Measurements from ENCODE around the gene PIWIL4.

PIWIL4 gene

GRCh38 chr11:94567181-94567670 lies at the start of gene PIWIL4:
PIWIL4 (plus strand) TSS chr11:94567368; CDS start chr11:94567519, 151 bp downstream.
- DNase-seq (ENCODE audit: low spot score), result no peak

DNA sequence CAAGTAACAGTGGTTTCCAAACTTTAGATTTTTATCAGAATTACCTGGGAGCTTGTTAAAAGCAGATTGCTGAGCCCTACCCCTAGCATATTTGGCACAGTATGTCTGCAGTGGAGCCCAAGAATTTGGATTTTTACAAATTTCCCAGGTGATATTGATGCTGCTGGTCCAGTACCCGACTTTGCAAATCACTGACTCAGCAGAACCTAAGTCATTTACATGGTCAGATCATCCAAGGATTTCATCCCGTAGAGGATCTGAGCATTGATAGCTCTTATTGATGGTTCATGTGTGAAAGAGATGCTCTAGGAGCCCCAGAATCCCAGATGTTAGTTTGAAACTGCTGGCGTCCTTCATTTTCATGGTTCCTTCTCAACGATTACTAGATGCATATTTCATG lies 48.9 kb upstream of the PIWIL4 start:
- no peak for DNase-seq (ENCODE audit: low spot score)

DNA sequence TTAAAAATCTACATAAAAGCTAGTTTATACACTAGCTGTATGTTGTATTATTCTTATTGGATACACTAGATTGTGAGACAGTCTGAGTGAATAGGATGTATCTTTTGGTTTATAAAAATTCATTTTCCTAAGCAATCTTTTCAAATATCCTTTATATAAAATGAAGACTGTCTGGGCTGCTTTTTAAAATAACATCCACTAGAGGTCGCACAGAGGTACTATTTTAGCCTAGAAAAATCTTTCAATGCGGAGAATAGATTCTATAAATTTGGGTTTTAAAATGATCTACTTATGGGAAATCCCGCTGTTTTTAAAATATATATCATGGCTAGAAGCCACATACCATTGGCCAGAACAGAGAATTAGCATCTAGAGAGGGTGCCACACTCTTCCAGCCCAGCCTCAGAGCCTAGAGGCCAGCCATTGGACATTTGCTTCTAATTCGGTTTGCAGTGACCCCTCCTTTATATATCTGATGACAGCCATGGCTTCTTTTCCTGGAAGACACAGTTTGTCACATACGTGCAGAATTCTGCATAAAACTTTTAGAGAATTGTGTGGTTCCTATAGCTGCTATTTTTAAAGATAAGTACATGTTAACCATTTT lies 47.6 kb upstream of the PIWIL4 start:
- DNase-seq (ENCODE audit: low spot score), result peak; percentile 46

DNA sequence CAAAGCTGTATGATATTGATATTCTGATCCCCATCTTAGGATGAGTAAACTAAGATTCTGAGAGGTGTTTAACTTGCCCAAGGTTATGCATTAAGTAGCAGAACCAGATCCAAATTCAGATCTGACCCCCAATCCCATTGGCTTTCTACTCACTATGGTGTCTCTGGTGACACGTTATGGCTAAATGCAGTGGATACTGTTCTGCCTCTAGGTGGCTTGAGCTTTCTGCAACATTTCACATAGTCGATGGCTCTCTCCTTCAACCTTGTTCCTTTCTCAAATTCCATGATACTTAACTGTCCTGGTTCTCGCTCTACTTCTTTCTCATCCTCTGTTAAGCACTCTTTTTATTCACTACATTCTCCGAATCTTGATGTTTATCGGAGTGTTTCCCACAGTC lies 45.5 kb upstream of the PIWIL4 start:
- no peak for DNase-seq (ENCODE audit: low spot score)

- DNase-seq (ENCODE audit: low spot score), result no peak
These were observed 42.8 kb upstream of the PIWIL4 start for GRCh38 chr11:94524341-94524740.

- DNase-seq (ENCODE audit: low spot score), result no peak
These were observed 41.4 kb upstream of the PIWIL4 start for GRCh38 chr11:94525546-94526324.

- no peak for DNase-seq (ENCODE audit: low spot score)
These were observed 40.3 kb upstream of the PIWIL4 start for GRCh38 chr11:94526645-94527438.

DNA sequence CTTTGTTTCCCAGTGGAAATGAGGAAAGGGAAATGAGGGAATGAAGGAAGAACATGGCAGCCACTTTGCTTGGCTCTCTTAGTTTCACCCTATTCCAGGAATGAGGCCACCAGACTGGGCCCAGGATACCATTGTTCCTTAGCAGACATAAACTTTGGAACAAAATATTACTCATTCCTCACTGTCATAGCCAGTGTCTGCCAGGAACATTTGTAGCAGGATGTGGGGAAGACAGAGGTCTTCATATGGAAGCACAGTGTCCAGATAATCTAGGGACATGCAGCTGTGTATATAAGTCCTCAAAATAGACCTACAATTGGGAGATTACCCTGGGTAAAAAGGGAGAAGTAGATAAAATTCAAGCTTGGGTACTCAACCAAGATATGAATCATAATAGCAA lies 38.6 kb upstream of the PIWIL4 start:
- DNase-seq (ENCODE audit: low spot score), result no peak

DNA sequence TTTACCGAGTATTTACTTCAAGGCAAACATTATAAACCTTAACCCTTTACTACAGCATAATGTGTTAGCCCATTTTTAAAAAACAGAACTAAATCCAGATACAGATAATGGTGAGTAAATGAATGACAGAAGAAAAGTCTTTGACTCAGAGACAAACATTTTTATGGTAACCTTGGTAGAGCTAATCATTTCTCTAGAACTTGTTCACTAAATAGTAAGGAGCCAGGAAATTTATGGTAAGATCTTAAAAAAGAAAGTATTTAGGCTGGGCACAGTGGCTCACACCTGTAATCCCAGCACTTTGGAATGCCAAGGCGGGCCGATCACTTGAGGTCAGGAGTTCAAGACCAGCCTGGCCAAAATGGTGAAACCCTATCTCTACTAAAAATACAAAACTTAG lies 35.0 kb upstream of the PIWIL4 start:
- DNase-seq (ENCODE audit: low spot score), result no peak

DNA sequence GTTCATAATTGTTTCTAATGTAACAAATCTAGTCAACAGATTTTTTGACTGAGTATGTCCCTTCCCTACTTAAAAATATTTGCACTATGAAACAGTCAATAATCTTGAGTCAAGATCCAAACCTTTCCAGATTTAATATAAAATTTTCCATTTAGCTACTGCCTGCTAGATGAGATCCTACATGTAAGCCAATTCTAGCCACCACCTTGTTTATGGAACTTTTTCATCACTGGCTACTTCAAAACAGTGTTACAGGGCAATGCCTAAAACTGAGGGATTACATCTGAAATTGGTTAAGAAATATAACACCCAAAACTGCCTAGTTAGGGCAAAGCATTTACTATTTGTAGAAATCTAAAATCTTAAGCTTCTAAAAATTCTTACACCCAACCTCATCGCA lies 34.0 kb upstream of the PIWIL4 start:
- no peak for DNase-seq (ENCODE audit: low spot score)

DNA sequence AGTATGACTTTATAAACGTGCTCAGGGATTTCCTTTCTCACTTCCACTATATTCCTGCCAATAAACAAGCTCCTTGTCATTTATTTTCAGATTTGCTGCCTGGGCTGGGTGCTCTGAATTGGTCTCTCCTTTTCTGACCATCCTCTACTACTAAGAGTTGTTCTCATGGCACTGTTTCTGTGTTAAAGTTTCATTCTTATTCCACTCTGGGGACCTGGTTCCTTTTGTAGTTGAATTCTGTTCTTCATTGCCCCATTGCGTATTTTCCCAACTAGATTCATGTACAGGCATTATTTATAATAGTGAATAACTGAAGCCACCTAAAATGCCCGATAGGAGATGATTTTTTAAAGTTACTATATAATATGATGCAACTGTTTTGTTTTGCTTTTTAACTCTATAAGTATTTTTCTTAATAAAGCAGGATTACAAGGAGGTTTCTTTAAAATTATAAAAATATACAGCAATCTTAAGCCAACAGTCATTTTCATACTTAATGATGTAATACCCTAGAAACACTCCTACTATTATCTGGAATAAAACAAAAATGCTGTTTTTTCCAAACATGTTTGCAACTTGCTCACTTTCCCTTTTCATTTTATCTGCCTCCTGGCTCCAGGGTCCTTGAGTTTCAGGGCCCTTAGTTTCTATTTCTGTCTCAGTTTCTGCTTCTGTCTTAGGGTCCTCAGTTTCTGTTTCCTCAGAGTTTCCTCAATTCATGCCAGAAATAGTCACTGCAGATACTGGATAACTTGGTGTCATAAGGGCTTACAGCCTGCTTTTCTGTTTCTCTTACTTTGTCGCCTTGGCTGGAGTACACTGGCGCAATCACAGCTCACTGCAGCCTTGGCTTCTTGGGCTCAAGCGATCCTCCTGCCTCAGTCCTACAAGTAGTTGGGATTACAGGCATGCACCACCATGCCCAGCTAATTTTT lies 33.2 kb upstream of the PIWIL4 start:
- DNase-seq (ENCODE audit: low spot score), result no peak

- DNase-seq (ENCODE audit: low spot score), result no peak
These were observed 30.8 kb upstream of the PIWIL4 start for GRCh38 chr11:94536386-94536785.

- no peak for DNase-seq (ENCODE audit: low spot score)
These were observed 30.1 kb upstream of the PIWIL4 start for GRCh38 chr11:94537031-94537600.

GRCh38 chr11:94539420-94539819 lies 27.7 kb upstream of the PIWIL4 start:
- no peak for DNase-seq (ENCODE audit: low spot score)

GRCh38 chr11:94543695-94544645 lies 23.2 kb upstream of the PIWIL4 start, which contains the start of gene FUT4:
FUT4 (plus strand) TSS chr11:94543921; CDS start chr11:94544134, 213 bp downstream.
- peak; percentile 68 for DNase-seq (ENCODE audit: low spot score)

GRCh38 chr11:94544646-94545263 lies 22.4 kb upstream of the PIWIL4 start:
- DNase-seq (ENCODE audit: low spot score), result no peak

GRCh38 chr11:94545264-94546161 lies 21.7 kb upstream of the PIWIL4 start:
- no peak for DNase-seq (ENCODE audit: low spot score)

DNA sequence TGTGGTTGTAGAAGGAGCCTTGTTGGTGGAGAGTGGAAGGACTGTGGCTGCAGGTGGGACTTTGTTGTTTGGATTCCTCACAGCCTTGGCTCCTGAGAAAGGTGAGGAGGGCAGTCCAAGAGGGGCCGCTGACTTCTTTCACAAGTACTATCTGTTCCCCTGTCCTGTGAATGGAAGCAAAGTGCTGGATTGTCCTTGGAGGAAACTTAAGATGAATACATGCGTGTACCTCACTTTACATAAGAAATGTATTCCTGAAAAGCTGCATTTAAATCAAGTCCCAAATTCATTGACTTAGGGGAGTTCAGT lies 21.1 kb upstream of the PIWIL4 start:
- no peak for DNase-seq (ENCODE audit: low spot score)

DNA sequence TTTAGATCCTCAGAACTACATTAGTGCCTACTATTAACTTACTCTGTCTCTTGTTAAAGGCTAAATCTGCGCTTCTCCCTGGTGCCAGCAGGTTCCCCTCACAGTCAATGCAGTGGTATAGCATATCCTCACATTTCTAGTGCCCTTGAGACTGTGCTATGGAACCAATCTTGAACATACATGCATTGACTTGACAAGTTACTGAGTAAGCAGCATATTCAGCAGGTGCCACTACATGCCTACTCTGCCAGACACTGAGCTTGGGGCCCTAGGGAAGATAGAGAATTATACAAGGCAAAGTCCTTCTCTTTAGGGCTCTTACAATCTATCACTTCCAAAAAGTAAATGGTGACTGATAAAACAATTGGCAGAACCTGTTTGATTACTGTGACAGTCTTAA lies 20.3 kb upstream of the PIWIL4 start:
- no peak for DNase-seq (ENCODE audit: low spot score)
